CD4-positive, CD25-positive, alpha-beta regulatory T cell (primary cell): ENCODE data around the gene SPEG. TPM values are rescaled to one million over a fixed set of nuclear protein-coding genes. Genes with fewer than 3 reads are reported as not detected.
A peak's percentile ranks its signal among the peaks of the same experiment; 100 is the strongest.

Experiments used
- ATAC-seq, 2 donors: fragments of 150-1000 bp; cut with Tn5 transposase; one replicate each; pipeline ENCODE4 v1.10.0; 2021; ENCODE audit warnings: low read depth in 2 of 2, moderate number of reproducible peaks in 2 of 2, moderate library complexity in 1 of 2
- DNase-seq, 3 donors: peaks; one replicate each; pipeline versions ENCODE4 v3.0.0 to v3.0.0-alpha.2; 2012 to 2022; ENCODE audit warnings: mixed read lengths in 1 of 3
- H3K27ac ChIP-seq: one replicate; pipeline ENCODE4 v1.7.0; 2013; ENCODE audit warnings: mild to moderate bottlenecking, low read length; ENCODE audit not compliant: insufficient read depth, poor library complexity, severe bottlenecking
- H3K27me3 ChIP-seq: one replicate; pipeline ENCODE4 v1.7.0; 2013; ENCODE audit warnings: low read length; ENCODE audit not compliant: control insufficient read depth, insufficient read depth
- H3K36me3 ChIP-seq: one replicate; pipeline ENCODE4 v1.7.0; 2013; ENCODE audit warnings: mild to moderate bottlenecking, low read length, moderate library complexity; ENCODE audit not compliant: control insufficient read depth, insufficient read depth
- H3K4me1 ChIP-seq: 2 replicates; pipeline ENCODE4 v1.7.0; 2013; ENCODE audit warnings: mild to moderate bottlenecking, low read length; ENCODE audit not compliant: insufficient read depth, control insufficient read depth, poor library complexity, severe bottlenecking
- H3K4me3 ChIP-seq: one replicate; pipeline ENCODE4 v1.7.0; 2013; ENCODE audit warnings: low read depth, mild to moderate bottlenecking, low read length, moderate library complexity
- H3K9me3 ChIP-seq, 2 experiments: 1 replicate in 1 of 2; 2 replicates in 1 of 2; pipeline ENCODE4 v1.7.0; 2013; ENCODE audit warnings: low read length in 2 of 2, mild to moderate bottlenecking in 1 of 2, moderate library complexity in 1 of 2; ENCODE audit not compliant: control insufficient read depth in 2 of 2
- H3K27ac Mint-ChIP-seq, 3 donors: one replicate each; pipeline ENCODE4 v1.8.0; 2020 to 2022; ENCODE audit warnings: mild to moderate bottlenecking in 3 of 3, mixed read lengths in 3 of 3, moderate library complexity in 2 of 3
- H3K27me3 Mint-ChIP-seq: one replicate; pipeline ENCODE4 v1.8.0; 2022; ENCODE audit warnings: mild to moderate bottlenecking, mixed read lengths
- H3K36me3 Mint-ChIP-seq: one replicate; pipeline ENCODE4 v1.8.0; 2020; ENCODE audit warnings: mixed read lengths
- H3K4me1 Mint-ChIP-seq, 4 donors: one replicate each; pipeline ENCODE4 v1.8.0; 2020 to 2022; ENCODE audit warnings: mixed read lengths in 4 of 4, mild to moderate bottlenecking in 1 of 4
- H3K4me3 Mint-ChIP-seq, 4 donors: one replicate each; pipeline ENCODE4 v1.8.0; 2020 to 2022; ENCODE audit warnings: mild to moderate bottlenecking in 4 of 4, mixed read lengths in 4 of 4, moderate library complexity in 3 of 4
- H3K9me3 Mint-ChIP-seq, 7 donors: one replicate each; pipeline ENCODE4 v1.8.0; 2020 to 2022; ENCODE audit warnings: mixed read lengths in 7 of 7, mild to moderate bottlenecking in 3 of 7, moderate library complexity in 2 of 7
- polyA plus RNA-seq, 4 donors: library from polyadenylated mRNA; unstranded; fragments of 300-500 nt; fragmentation: Illumina TruSeq; gene quantifications; one replicate each; pipeline ENCODE4 v1.2.3, GENCODE V29; 2021
- total RNA-seq: library from RNA; stranded (reverse); gene quantifications from one replicate; pipeline ENCODE4 v1.2.3, GENCODE V29; 2022

The SPEG gene
- total and polyA plus RNA-seq, 5 donors from 2014 or later, result 0.20 to 4.1 TPM; not detected in 3

DNA sequence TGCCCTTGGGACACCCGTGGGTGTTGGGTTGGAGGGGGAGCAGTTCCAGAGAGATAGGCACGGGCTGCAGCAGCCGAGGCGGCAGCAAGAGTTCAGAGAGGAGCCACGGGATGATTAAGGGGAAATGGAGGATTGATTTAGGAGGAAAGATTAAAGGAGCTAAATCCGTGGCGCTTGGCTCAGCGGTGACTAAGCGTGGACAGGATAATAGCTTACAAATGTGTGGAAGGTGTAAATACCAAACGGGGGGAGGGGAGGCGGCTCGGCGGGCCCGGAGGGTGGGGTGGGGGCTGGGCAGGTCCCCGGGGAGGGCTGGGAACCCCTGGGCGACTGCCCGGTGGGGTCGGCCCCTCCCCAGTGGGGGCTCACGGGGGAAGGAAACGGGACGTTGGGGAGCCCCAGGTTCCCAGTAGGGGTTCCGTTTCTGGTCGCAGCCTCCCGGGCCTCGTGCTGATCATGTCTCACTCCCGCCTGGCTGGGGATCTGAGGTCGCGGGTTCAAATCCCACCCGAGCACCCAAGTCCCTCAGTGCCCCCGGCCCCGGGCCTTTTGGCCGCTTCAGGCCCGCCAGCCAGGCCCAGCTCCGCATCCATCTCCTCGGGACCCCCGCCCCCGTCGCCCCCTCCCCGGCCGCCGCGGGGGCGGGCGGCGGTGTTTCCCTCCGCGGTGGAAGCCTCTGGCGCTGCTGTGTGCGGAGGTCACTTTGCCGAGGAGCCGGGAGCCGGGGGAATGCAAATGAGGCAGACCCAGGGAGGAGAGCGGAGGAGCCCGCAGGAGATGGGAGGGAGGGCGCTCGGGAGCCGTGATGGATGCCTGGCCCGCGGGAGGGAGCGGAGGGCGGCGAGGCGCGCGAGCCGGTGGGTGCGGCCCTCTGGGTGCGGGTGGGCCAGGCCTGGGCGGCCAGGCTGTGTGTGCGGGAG is 87.7 kb downstream of the SPEG start:
- Histone ChIP-seq H3K27ac (no peak overlapping the region), H3K4me1 (peaks cover 5% of the 10 kb centered on the region), H3K27me3 (peaks cover 23% of the 10 kb centered on the region), H3K36me3 (no peaks in the 10 kb centered on the region), H3K4me3 (no peak overlapping the region), H3K9me3 (no peaks in the 10 kb centered on the region)
- DNase-seq, result no peak
- Mint-ChIP-seq H3K27me3 (peaks cover 73% of the 10 kb centered on the region), H3K4me1 (peaks cover 0 to 17% (median 4%) of the 10 kb centered on the region in 4 donors), H3K36me3 (no peaks in the 10 kb centered on the region), H3K4me3 (peak overlapping the region in 1 of 4 donors; percentile 30), H3K9me3 (peaks cover 0 to 2% (median 0%) of the 10 kb centered on the region in 7 donors), H3K27ac (no peak overlapping the region)
- no peak for ATAC-seq

DNA sequence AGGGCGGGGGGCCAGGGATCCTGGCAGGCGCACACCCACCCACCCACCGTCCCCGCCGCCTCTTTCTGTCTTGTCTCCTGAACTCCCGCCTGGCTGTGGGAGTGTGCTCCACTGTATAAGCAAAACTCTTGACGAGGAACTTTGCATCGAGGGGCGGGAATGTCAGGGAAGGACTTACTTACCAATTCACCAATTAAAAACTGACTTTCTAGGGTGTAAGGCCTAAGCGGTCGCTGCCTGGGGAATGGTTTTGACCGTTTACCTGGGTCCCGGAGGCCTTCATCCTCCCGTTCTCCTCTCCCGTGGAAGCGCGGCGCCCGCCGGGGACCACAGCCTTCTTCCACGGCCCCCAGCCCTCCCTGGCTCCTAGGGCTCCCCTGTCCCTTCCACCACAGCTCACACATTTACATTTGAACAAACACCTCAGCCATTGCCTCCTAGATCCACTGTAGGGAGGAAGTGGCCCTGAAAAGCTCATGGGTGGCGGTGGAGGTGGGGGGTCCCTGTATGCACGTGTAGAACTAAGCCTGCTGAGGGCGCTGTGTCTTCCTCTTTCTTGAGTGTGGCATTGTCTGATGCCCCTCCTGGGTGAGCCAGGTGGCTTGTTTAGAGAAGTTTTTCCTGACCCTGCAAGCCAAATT is 88.5 kb downstream of the SPEG start:
- DNase-seq, result no peak
- H3K27me3 ChIP-seq, result peaks cover 28% of the 10 kb centered on the region
- peak overlapping the region in 1 of 4 donors; percentile 20 for H3K4me3 Mint-ChIP-seq

DNA sequence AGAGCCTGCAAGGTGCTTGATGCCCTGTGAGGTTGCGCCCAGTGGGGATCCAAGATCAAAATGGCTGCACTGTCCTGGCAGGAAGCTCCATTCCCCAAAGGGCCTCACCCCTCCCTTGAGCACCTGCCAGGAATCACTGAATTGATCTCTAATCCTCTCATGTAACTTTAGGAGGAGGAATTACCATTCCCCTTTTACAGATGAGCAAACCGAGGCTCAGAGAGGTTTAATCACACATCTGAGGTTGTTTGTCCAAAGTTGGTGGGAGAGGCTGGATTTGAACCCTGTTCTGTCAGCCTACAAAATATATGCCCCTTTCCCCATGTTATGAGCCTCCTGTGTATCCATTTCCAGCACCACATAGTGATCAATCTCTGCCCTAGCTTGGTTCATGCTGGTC is 90.2 kb downstream of the SPEG start:
- H3K27ac ChIP-seq, result no peak overlapping the region
- H3K9me3 ChIP-seq, result no peaks in the 10 kb centered on the region
- Mint-ChIP-seq H3K4me3 (no peak overlapping the region), H3K27me3 (peaks cover 80% of the 10 kb centered on the region), H3K36me3 (no peaks in the 10 kb centered on the region), H3K4me1 (peaks cover 0 to 17% (median 4%) of the 10 kb centered on the region in 4 donors), H3K27ac (no peak overlapping the region), H3K9me3 (peaks cover 0 to 2% (median 0%) of the 10 kb centered on the region in 7 donors)
- no peak overlapping the region for H3K4me3 ChIP-seq
- peaks cover 5% of the 10 kb centered on the region for H3K4me1 ChIP-seq
- peaks cover 33% of the 10 kb centered on the region for H3K27me3 ChIP-seq
- ATAC-seq (no peak), DNase-seq (no peak)
- no peaks in the 10 kb centered on the region for H3K36me3 ChIP-seq

More for the DNA sequence above, 88.5 kb downstream of the SPEG start:
- peaks cover 0 to 17% (median 4%) of the 10 kb centered on the region in 4 donors for H3K4me1 Mint-ChIP-seq
- Histone ChIP-seq H3K27ac (no peak overlapping the region), H3K4me3 (no peak overlapping the region), H3K9me3 (no peaks in the 10 kb centered on the region), H3K36me3 (no peaks in the 10 kb centered on the region), H3K4me1 (peaks cover 5% of the 10 kb centered on the region)
- H3K27ac Mint-ChIP-seq, result no peak overlapping the region
- no peaks in the 10 kb centered on the region for H3K36me3 Mint-ChIP-seq
- ATAC-seq, result no peak
- peaks cover 0 to 2% (median 0%) of the 10 kb centered on the region in 7 donors for H3K9me3 Mint-ChIP-seq
- H3K27me3 Mint-ChIP-seq, result peaks cover 73% of the 10 kb centered on the region

DNA sequence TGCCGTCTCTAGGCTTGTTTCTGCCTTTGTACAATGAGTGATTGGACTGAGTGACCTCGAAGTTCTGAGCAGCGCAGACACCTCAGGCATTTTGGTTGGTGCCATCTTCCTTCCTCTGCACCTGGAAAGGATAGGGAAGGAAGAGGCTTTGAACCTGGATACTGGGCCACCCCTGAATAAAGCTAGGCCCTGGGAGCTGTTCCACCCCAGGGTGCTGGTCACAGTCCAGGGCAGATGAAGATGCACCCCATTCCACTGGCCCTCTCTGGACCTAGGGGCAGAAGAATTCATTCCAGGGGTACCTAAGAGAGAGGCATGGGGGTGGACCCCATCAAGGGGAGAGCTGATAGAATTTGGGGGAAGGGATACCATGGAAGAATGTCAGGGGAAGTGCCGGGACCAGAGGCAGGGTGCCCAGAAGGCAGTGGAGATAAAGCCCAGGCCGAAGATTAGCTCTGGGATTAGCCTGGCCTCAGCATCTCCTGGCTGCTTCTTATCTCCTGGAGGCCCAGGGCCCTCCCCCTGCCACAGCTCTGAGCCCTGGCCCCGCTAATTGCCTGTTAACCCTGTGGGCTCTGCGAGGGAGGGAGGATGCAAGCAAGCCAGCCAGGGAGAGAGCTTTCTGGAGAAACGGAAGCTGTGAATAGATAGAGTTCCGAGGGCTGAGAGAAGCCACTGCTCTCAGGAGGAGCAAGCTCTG is 91.0 kb downstream of the SPEG start:
- DNase-seq (no peak), ATAC-seq (no peak)
- Mint-ChIP-seq H3K27ac (no peak overlapping the region), H3K36me3 (no peaks in the 10 kb centered on the region), H3K4me3 (no peak overlapping the region), H3K4me1 (peaks cover 0 to 22% (median 4%) of the 10 kb centered on the region in 4 donors), H3K27me3 (peaks cover 81% of the 10 kb centered on the region), H3K9me3 (peaks cover 0 to 2% (median 0%) of the 10 kb centered on the region in 7 donors)
- H3K4me3 ChIP-seq, result no peak overlapping the region
- no peaks in the 10 kb centered on the region for H3K36me3 ChIP-seq
- H3K9me3 ChIP-seq, result no peaks in the 10 kb centered on the region
- H3K27ac ChIP-seq, result no peak overlapping the region
- H3K4me1 ChIP-seq, result peaks cover 5% of the 10 kb centered on the region
- H3K27me3 ChIP-seq, result peaks cover 33% of the 10 kb centered on the region

DNA sequence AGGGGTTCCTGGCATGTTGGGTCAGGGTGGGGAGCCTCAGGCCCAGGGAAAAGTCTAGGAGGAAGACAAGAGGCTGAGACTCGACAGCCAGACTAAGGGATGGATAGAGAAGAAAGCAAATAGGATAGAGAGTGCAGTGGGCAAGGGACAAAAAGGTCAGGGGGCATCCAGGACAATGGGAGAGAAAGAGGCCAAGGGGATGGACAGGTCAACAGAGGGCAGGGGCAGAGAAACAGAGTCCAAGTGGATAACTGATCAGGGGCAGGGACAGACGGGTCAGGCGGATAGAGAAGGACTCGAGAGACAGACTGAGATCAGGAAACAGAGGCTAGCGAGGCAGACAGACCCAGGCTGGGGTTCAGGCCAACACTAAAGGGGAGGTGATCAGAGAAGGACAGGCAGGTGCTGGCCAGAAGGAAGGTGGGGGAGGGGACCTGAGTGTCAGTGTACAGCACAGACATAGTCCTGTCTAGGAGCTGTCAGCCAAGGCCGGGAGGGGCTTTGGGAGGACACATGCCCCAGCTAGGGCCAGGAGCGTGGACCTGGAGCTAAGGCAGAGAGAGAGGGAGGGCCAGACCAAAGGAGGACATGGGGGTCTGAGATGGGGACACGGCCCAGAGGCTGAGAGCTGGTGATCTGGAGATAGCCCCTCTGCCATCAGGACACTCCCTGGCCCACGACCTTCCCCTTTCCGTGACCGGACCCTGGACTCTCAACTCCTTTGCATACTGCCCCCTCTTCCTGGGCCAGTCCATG is 91.9 kb downstream of the SPEG start:
- ATAC-seq, result no peak
- H3K4me1 ChIP-seq, result peaks cover 5% of the 10 kb centered on the region
- H3K36me3 Mint-ChIP-seq, result no peaks in the 10 kb centered on the region
- H3K27me3 ChIP-seq, result peaks cover 33% of the 10 kb centered on the region
- H3K9me3 Mint-ChIP-seq, result peaks cover 0 to 2% (median 0%) of the 10 kb centered on the region in 7 donors
- H3K4me3 ChIP-seq, result no peak overlapping the region
- H3K27me3 Mint-ChIP-seq, result peaks cover 81% of the 10 kb centered on the region
- peaks cover 0 to 17% (median 4%) of the 10 kb centered on the region in 4 donors for H3K4me1 Mint-ChIP-seq
- H3K27ac ChIP-seq, result no peak overlapping the region
- no peak overlapping the region for H3K27ac Mint-ChIP-seq
- H3K36me3 ChIP-seq, result no peaks in the 10 kb centered on the region
- H3K9me3 ChIP-seq, result no peaks in the 10 kb centered on the region
- no peak for DNase-seq
- no peak overlapping the region for H3K4me3 Mint-ChIP-seq

DNA sequence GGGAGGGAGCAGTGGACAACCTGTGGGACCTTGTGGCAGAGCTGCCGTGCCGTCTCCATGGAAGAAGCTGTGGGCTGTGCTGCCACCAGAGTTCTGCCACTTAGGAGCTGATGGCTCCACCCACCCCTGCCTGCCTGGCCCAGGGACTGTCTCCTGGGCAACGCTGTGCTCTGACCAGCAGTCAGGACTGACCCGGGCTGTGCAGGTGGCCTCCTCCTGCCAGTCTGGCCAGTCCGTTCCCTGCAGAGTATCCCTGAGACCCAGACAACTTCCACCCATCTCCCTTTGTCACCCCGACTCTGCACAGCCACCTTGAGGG is 92.4 kb downstream of the SPEG start:
- Histone ChIP-seq H3K27ac (no peak overlapping the region), H3K36me3 (no peaks in the 10 kb centered on the region), H3K27me3 (peaks cover 31% of the 10 kb centered on the region), H3K4me1 (peaks cover 5% of the 10 kb centered on the region), H3K4me3 (no peak overlapping the region), H3K9me3 (no peaks in the 10 kb centered on the region)
- DNase-seq (no peak), ATAC-seq (no peak)
- Mint-ChIP-seq H3K36me3 (no peaks in the 10 kb centered on the region), H3K27ac (no peak overlapping the region), H3K4me3 (no peak overlapping the region), H3K27me3 (peaks cover 81% of the 10 kb centered on the region), H3K9me3 (peaks cover 0 to 2% (median 0%) of the 10 kb centered on the region in 7 donors), H3K4me1 (peaks cover 0 to 12% (median 2%) of the 10 kb centered on the region in 4 donors)

DNA sequence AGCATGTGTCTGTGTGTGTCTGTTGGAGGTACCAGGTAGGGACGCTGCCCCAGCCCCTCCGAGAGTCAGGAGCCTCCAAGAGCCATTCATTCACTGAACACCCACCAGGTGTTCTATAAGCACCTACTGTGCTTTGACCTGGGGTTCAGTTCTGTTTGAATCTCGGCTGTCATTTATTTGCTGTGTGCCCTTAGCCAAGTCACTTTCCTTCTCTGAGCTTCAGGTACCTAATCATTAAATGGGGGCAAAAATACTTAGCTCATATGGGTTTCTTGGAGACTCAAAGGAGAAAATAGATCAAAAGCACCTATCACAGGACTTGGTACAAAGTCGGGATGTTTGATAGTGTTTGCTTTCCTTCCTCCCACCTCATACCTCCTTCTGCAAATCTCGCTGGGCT is 92.8 kb downstream of the SPEG start:
- Mint-ChIP-seq H3K27me3 (peaks cover 79% of the 10 kb centered on the region), H3K9me3 (peaks cover 0 to 2% (median 0%) of the 10 kb centered on the region in 7 donors), H3K4me3 (no peak overlapping the region), H3K27ac (no peak overlapping the region), H3K4me1 (peaks cover 0 to 11% (median 1%) of the 10 kb centered on the region in 4 donors), H3K36me3 (no peaks in the 10 kb centered on the region)
- H3K36me3 ChIP-seq, result no peaks in the 10 kb centered on the region
- ATAC-seq (no peak), DNase-seq (no peak)
- H3K9me3 ChIP-seq, result no peaks in the 10 kb centered on the region
- peaks cover 31% of the 10 kb centered on the region for H3K27me3 ChIP-seq
- peaks cover 5% of the 10 kb centered on the region for H3K4me1 ChIP-seq
- H3K27ac ChIP-seq, result no peak overlapping the region
- H3K4me3 ChIP-seq, result no peak overlapping the region
